Measurements from ENCODE around the gene KLF8.
A peak's percentile ranks its signal among the peaks of the same experiment; 100 is the strongest.
"Not testable (repeated sequence)": the region's sequence is repeated elsewhere in the genome, so short reads cannot be mapped to it uniquely, and the experiment has no call there.

KLF8 gene

DNA sequence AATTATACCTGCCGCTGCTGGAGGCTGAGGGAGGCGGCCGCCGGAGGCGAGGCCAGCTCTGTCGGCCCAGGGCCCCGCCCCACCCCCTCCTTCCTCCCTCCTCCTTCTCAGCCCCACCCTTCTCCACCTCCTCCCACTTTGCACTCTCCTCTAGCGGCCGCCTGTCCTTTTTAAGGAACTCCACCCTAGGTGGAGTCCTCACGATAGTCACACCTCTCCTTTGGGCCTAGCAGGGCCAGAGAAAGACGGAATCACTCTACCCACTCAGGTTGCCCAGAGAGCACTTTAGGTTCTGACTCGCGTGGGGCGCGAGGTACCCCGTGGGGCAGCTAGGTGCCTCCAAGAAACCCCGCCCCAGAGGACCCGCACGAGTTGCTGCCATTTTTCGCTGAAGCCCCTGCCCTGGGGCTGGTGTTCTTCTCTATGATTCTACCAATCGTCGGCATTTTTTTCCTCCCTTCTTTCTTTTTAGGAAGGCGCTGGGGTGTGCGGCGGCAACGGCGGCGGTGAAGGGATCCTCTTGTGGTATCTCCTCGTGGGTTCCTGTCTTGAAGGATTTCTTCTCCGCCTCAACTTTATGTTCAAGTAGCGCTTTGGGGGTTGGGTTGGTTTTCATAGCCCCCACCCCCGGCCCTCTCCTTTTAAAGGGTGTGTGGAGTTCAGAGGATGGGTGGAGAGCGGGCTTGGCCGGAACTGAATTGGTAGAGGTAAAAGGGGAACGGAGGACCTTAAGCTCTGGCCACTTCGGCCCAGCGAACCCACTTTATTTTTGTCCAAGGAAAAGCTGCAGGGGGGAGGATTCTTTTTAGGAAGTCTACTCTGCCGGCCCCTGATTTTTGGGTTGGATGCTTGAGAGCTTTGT, at the start of gene KLF8:
Gene KLF8, plus strand, starts transcription at position 136 of the 862 bp plus-strand sequence. CDS start 979 bp downstream, outside the sequence.
- no peak for DNase-seq

DNA sequence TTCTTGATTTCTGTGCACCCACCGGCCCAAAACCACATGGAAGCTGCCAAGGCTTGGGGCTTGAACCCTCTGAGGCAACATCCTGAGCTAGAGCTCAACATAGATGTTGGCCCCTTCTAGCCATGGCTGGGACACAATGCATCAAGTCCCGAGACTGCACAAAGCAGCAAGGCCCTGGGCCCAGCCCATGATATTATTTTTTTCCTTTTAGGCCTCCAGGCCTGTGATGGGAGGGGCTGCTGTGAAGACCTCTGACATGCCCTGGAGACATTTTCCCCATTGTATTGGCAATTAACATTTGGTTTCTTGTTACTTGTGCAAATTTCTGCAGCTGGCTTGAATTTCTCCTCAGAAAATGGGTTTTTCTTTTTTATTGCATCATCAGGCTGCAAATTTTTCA, 25.2 kb upstream of the KLF8 start:
- DNase-seq = not testable (repeated sequence)

DNA sequence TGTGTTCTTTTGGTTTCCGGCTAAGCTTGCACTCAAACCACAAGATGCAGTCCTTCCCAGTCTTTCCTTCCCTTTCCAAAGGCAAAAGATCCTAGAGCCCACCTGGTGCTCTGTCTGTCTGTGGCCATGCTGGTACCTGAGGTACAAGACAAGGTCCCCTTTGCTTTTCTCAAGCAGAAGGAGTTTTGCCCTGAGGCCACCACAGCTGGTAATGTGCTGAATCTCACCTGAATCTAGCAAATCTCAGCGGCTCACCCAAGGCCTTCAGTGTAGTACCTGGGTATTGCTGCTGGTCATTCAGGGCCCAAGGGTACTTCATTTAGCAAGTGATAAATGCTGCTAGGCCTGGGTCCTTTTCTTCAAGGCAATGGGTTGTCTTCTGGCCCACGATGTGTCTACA, 20.5 kb upstream of the KLF8 start:
- no peak for DNase-seq

GRCh38 chrX:56216332-56216731, 15.8 kb upstream of the KLF8 start:
- DNase-seq = no peak

- DNase-seq = no peak
Observed at GRCh38 chrX:56219700-56220099, 12.5 kb upstream of the KLF8 start.

DNA sequence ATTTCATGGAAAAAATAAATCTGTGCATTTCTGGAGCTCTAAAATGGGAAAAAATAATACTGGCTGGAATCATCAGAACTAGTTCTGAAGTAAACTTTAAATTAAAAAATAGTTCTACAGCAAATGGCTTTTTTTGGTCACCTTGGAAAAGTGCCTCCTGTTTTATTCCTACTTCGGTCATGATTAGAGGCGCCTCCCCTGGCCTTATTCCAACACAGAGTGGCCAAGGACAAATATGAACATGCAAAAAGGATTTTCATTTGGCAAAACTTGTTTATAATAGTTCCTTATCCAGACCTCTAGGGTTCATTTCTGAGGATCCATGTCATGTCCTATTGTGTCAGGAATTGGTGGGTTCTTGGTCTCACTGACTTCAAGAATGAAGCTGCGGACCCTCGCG, 11.1 kb upstream of the KLF8 start:
- no peak for DNase-seq

DNA sequence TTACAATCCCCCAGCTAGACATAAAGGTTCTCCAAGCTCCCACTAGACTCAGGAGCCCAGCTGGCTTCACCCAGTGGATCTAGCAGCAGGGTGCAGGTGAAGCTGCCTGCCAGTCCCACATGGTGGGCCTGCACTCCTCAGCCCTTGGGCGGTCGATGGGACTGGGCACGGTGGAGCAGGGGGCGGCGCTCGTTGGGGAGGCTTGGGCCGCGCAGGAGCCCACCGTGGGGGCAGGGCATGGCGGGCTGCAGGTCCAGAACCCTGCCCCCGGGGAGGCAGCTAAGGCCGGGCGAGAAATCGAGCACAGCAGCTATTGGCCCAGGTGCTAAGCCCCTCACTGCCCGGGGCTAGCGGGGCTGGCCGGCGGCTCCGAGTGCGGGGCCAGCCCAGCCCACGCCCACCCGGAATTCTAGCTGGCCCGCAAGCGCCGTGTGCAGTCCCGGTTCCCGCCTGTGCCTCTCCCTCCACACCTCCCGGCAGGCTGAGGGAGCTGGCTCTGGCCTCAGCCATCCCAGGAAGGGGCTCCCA, 9.6 kb upstream of the KLF8 start:
- no peak for DNase-seq

- DNase-seq = no peak
Observed at GRCh38 chrX:56226980-56227379, 5.2 kb upstream of the KLF8 start.

- DNase-seq = no peak
Observed at GRCh38 chrX:56228914-56229313, 3.2 kb upstream of the KLF8 start.

DNA sequence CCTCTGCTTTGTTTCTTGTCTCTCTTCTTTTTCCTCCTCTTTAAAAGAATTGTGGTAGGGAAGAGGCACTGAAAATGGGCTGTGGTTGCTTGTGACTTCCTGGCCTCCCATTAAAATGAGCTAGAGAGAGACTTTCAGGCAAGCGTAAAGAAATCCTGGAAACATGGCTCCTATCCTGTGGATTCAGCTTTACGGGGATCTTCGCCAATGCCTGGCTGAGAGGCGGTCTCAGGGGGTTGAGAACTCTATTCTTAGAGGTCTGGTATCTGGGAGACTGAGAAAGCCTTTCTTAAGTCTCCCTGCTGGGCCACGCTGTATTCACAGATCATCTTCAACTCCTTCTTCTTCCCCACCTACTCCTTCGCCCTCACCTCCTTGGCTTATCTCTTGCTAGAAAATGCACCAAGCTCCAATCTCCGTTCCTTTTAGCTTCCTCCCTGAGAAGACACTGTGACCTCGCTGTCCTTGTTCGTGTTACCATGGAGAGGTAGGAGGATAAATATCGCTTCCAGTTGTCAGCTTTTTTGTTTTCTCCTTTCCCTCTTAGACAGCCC, 542 bp upstream of the KLF8 start:
- no peak for DNase-seq

- DNase-seq = no peak
Observed at GRCh38 chrX:56233100-56233499, 944 bp downstream of the KLF8 start.

- no peak for DNase-seq
Observed at GRCh38 chrX:56233682-56234081, 1.5 kb downstream of the KLF8 start.

GRCh38 chrX:56248492-56248891, 16.3 kb downstream of the KLF8 start:
- DNase-seq = peak; percentile 24

DNA sequence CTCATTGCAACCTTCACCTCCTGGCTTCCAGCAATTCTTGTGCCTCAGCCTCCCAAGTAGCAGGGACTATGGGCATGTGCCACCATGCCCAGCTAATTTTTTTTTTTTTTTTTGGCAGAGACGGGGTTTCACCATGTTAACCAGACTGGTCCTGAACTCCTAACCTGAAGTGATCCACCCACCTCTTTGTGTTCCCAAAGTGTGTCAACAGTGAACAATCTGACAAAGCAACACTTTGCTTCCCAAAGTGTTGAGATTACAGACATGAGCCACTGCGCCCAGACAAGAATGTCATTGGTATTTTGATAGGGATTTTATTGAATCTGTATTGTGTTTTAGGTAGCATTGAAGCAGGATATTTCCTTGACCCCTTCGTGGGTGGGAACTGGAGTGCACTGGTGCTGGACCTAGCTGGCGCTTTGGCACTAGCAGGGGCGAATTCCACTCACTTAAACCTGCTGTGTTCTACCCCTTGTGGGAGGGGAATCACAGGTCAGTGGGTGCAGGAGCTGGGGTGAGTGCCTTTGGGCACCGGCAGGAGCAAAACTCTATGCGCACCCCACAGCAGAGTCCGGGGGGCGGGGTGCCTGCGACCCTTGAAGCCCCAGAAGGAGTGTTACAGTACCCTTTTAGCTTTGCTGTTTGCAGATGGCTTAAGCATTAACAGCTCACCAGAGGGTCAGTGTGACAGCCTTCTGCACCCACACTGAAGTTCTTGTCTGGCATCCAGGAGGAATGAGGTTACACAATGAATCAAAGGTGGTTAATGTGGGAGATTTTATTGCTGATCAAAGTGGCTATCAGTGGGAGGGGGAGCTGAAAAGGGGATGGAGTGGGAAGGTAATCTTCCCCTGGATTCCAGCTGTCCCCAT, 21.9 kb downstream of the KLF8 start:
- no peak for DNase-seq

DNA sequence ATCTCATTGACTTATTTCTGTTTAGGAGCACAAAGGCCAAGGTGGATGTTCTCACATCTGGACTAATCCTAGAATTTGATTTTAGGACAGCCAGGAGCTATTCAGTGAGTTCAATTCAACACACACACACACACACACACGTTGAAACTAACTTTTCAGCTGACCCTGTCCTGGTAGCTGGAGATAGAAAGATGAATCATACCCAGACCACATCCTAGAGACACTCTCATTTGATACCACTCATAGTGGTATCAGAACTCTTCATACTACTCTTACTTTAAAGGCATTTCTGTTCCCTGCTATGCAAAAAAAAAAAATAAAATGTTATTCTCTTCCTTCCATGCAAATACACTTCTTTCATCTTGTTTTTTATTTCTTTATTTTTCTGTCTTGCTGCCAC, 36.7 kb downstream of the KLF8 start:
- DNase-seq = no peak

GRCh38 chrX:56278692-56279091, 46.5 kb downstream of the KLF8 start:
- no peak for DNase-seq

DNA sequence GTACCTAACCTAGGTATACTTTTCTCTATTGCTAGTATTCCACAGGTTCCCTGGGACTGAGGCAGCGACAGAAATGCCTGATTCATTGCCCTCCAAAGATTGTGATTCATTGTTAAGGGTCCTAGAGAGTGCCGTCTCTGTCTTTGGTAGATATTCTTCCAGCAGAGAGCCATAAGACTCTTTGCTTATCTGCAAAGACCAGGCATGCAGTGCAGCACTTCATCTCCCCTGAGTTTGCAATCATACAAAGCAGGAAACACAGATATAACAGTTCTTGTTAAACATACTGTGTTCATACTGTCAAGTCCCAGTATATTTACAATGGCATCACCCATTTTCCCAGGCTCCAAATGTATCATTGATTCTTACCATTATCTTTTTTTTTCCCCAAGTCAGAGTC, 47.7 kb downstream of the KLF8 start:
- no peak for DNase-seq

- DNase-seq = peak; percentile 26
Observed at GRCh38 chrX:56281789-56282188, 49.6 kb downstream of the KLF8 start.

- no peak for DNase-seq
Observed at GRCh38 chrX:56284269-56284668, 52.1 kb downstream of the KLF8 start.

DNA sequence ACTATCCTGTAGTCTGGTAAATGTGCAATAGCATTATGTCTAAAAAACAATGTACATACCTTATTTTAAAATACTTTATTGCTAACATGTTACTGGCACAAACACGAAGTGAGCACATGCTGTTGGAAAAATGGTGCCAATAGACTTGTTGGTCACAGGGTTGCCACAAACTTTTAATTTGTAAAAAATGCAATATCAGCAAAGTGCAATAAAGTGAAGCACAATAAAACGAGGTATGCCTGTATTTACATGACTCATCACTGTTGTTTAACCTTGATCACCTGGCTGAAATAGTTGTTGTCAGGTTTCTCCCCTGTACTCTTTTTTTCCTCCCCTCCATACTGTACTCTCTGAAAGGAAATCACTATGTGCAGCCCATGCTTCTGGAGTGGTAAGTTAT, 56.5 kb downstream of the KLF8 start:
- no peak for DNase-seq

DNA sequence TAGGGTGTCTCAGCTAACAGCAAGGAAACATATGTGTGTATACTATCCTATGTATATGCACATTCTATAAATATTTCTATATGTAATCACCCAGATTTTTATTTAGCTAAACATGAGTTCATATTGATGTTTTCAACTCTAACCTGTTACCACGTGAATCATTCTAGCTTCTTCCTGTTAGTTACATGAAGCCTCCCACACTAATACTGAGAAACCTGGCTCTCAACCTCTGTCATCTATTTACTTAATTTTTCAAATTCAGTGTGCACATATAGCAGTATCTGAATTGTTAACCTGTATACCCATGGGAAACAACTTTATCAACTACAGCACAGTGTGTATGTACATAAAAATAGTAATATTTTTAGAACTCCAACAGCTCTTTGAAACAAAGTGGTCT, 57.3 kb downstream of the KLF8 start:
- no peak for DNase-seq

DNA sequence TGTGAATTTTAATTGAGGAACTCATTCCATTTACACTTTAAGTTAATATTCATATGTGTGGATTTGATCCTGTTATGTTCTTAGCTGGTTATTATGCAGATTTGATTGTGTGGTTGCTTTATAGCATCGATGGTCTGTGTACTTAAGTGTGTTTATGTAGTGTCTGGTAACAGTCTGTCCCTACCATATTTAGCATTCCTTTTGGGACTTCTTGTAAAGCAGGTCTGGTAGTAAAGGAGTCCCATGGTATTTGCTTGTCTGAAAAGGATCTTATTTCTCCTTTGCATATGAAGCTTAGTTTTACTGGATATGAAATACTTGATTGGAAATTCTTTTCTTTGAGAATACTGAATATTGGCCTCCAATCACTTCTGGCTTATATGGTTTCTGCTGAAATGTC, 76.6 kb downstream of the KLF8 start:
- no peak for DNase-seq

DNA sequence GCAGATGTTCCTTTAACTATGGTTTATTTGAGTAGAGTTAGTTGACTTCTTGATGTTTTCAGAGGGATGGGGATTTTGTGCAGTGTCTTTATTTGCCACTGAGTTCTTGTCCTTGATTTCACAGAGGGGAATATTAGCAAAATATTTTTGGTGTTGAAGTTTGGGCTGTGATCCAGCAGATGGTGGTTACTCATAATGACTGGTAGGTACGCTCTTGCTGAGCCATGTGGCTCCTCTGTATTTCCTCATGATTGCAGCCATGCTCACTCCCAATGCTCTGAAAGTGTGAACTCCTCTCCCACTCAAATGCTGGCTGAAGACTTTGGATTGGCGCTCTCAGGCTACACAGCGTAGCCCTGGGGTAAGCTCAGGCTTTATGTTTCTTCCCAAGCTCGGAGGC, 77.7 kb downstream of the KLF8 start:
- DNase-seq = no peak

DNA sequence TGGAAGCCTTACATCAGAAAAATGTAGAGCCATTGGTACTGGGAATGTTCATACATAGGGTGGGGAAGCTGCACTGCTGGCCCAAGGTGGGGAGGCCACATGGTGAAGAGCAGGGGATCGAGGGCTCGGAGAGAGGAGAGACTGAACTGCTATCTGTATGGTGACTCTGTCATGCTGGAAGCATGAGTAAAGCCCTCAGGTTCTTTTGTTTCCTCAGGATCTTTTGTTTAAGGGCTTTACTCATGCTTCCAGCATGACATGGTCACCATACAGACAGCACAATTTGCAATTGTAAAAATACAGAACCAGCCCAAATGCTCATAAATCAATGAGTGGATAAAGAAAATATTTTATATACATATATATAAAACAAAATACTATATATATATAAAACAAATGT, 78.4 kb downstream of the KLF8 start:
- DNase-seq = no peak

Data from SHP77 treated with DMSO at 0.1 percent for 48 hours (cell line).